Activated CD8-positive, alpha-beta T cell treated with anti-CD3 and anti-CD28 coated beads for 36 hours (primary cell): ENCODE data around the gene STING1. TPM values are rescaled to one million over a fixed set of nuclear protein-coding genes. Genes with fewer than 3 reads are reported as not detected.
A peak's percentile ranks its signal among the peaks of the same experiment; 100 is the strongest.

Experiments used
- ATAC-seq: fragments of 200-7000 bp; cut with Tn5 transposase; one replicate; pipeline ENCODE4 v1.10.0; 2021; ENCODE audit warnings: mild to moderate bottlenecking, moderate library complexity
- CTCF ChIA-PET: fragments of 350-600 bp; sonication (Branson Sonifier 250); formaldehyde crosslinking; loops from one replicate; lab custom pipeline; 2021; ENCODE audit warnings: antibody characterized with exemption; lab: Charles Lee
- POLR2A ChIA-PET: fragments of 350-600 bp; sonication (Branson Sonifier 250); formaldehyde crosslinking; loops from one replicate; lab custom pipeline; 2021; ENCODE audit warnings: antibody characterized with exemption; lab: Charles Lee
- DNase-seq: peaks from one replicate; pipeline ENCODE4 v3.0.0-alpha.2; 2020
- H3K27ac Mint-ChIP-seq: one replicate; pipeline ENCODE4 v1.8.0; 2021; ENCODE audit warnings: mild to moderate bottlenecking, mixed read lengths
- H3K27me3 Mint-ChIP-seq: one replicate; pipeline ENCODE4 v1.8.0; 2021; ENCODE audit warnings: mixed read lengths
- H3K36me3 Mint-ChIP-seq: one replicate; pipeline ENCODE4 v1.8.0; 2021; ENCODE audit warnings: low read depth, mixed read lengths
- H3K4me1 Mint-ChIP-seq: one replicate; pipeline ENCODE4 v1.8.0; 2021; ENCODE audit warnings: low read depth, mixed read lengths
- H3K4me3 Mint-ChIP-seq: one replicate; pipeline ENCODE4 v1.8.0; 2021; ENCODE audit warnings: mild to moderate bottlenecking, moderate library complexity, mixed read lengths
- H3K9me3 Mint-ChIP-seq: one replicate; pipeline ENCODE4 v1.8.0; 2021; ENCODE audit warnings: mixed read lengths
- CTCF ChIP-seq: fragments of 200-600 bp; IDR thresholded peaks from one replicate; pipeline ENCODE4 v1.8.0; 2022; ENCODE audit warnings: antibody characterized with exemption, mild to moderate bottlenecking
- intact Hi-C: fragments of 100-400 bp; cut with micrococcal nuclease; formaldehyde crosslinking; loops from one replicate; pipeline ENCODE4 v1.10.0; 2022
- total RNA-seq, 2 experiments: library from RNA; stranded (reverse); gene quantifications; one replicate each; pipeline ENCODE4 v1.2.3, GENCODE V29; 2021

STING1 gene
- total RNA-seq, 2 experiments from 2014 or later = 43.7 to 46.3 TPM

- TF ChIP-seq CTCF = no peak
- ChIA-PET CTCF (interaction anchor here (1.3 to 1.9 kb wide), 3 partner anchors 8 to 51 kb away, joined by 3 to 7 read pairs (median 4); no protein-coding TSS in a partner anchor), POLR2A (interaction anchor here (1.2 to 2.5 kb wide), 4 partner anchors 9 to 33 kb away, joined by 3 to 8 read pairs (median 4); partner anchors contain the start of gene STING1)
- H3K4me3 Mint-ChIP-seq = no peak overlapping the region
- no peak overlapping the region for H3K27ac Mint-ChIP-seq
- H3K27me3 Mint-ChIP-seq = no peaks in the 10 kb centered on the region
- DNase-seq = no peak
- no peaks in the 10 kb centered on the region for H3K9me3 Mint-ChIP-seq
- ATAC-seq = no peak
- peaks cover 66% of the 10 kb centered on the region for H3K4me1 Mint-ChIP-seq
- peaks cover 13% of the 10 kb centered on the region for H3K36me3 Mint-ChIP-seq
- intact Hi-C loops = no loop called here
These were observed 9.0 kb downstream of the STING1 start for GRCh38 chr5:139473565-139473964.

- CTCF ChIA-PET = interaction anchor here (1.3 to 1.9 kb wide), 3 partner anchors 9 to 51 kb away, joined by 3 to 7 read pairs (median 4); no protein-coding TSS in a partner anchor
- DNase-seq (no peak), ATAC-seq (no peak)
- Mint-ChIP-seq H3K9me3 (no peaks in the 10 kb centered on the region), H3K27me3 (no peaks in the 10 kb centered on the region), H3K4me1 (peaks cover 68% of the 10 kb centered on the region), H3K27ac (no peak overlapping the region), H3K36me3 (peaks cover 13% of the 10 kb centered on the region), H3K4me3 (no peak overlapping the region)
- POLR2A ChIA-PET = interaction anchor here (1.2 to 2.5 kb wide), 3 partner anchors 9 to 32 kb away, joined by 4 to 8 read pairs (median 5); partner anchors contain the start of gene STING1
- no peak for TF ChIP-seq CTCF
- intact Hi-C loops = no loop called here
These were observed 9.5 kb downstream of the STING1 start for GRCh38 chr5:139473105-139473504.

- DNase-seq = no peak
- CTCF ChIA-PET = interaction anchor here (1.3 to 2.9 kb wide), 4 partner anchors 9 to 50 kb away, joined by 3 to 12 read pairs (median 6); no protein-coding TSS in a partner anchor
- peaks cover 68% of the 10 kb centered on the region for H3K4me1 Mint-ChIP-seq
- no peaks in the 10 kb centered on the region for H3K9me3 Mint-ChIP-seq
- TF ChIP-seq CTCF = no peak
- peak overlapping the region; percentile 51 for H3K27ac Mint-ChIP-seq
- H3K36me3 Mint-ChIP-seq = peaks cover 13% of the 10 kb centered on the region
- POLR2A ChIA-PET = interaction anchor here (2.5 kb wide), 1 partner anchor 13 kb away, joined by 8 read pairs; no protein-coding TSS in a partner anchor
- ATAC-seq = no peak
- H3K27me3 Mint-ChIP-seq = no peaks in the 10 kb centered on the region
- intact Hi-C loops = no loop called here
- H3K4me3 Mint-ChIP-seq = no peak overlapping the region
These were observed 10.1 kb downstream of the STING1 start for GRCh38 chr5:139472386-139473030.

- peak within 1 kb of the TSS; percentile 69 for H3K4me3 Mint-ChIP-seq
- intact Hi-C loops = no loop called here
- POLR2A ChIA-PET = interaction anchor here (0.7 to 2.4 kb wide), 9 partner anchors 11 to 59 kb away, joined by 3 to 21 read pairs (median 3); partner anchors contain the start of gene STING1
- TF ChIP-seq CTCF = no peak
- peak within 1 kb of the TSS; percentile 93 for H3K27ac Mint-ChIP-seq
- peaks cover 64% of the 10 kb centered on the region for H3K4me1 Mint-ChIP-seq
- ATAC-seq (peak; percentile 64), DNase-seq (peak; percentile 39)
- no peaks in the 10 kb centered on the region for H3K9me3 Mint-ChIP-seq
- peaks cover 9% of the 10 kb centered on the region for H3K36me3 Mint-ChIP-seq
- CTCF ChIA-PET = interaction anchor here (0.6 to 2.9 kb wide), 4 partner anchors 8 to 50 kb away, joined by 3 to 12 read pairs (median 8); no protein-coding TSS in a partner anchor
- H3K27me3 Mint-ChIP-seq = no peaks in the 10 kb centered on the region
These were observed 11.7 kb downstream of the STING1 start, which contains the start of gene SMIM33 for GRCh38 chr5:139470821-139471300. SMIM33 (plus strand) TSS chr5:139471004; CDS start chr5:139471122, 118 bp downstream.
